ENCODE data around the gene STK36. TPM values are rescaled to one million over a fixed set of nuclear protein-coding genes. Genes with fewer than 3 reads are reported as not detected.

STK36 gene
- polyA plus RNA-seq, 2 of the 4 experiments (the other 2 are of a cell fraction), result 20.6 to 29.9 TPM

GRCh38 chr2:218710687-218711549, 39.0 kb downstream of the STK36 start, which contains the start of gene TTLL4:
Gene TTLL4 (plus strand): TSS chr2:218710835. CDS start chr2:218737677, 26,842 bp downstream.
- Histone ChIP-seq H3K9me3 (no peaks in the 10 kb centered on the region), H3K4me3 (peak within 1 kb of the TSS; percentile 93), H3K4me2 (peak within 1 kb of the TSS; percentile 77), H3K4me1 (peaks cover 10% of the 10 kb centered on the region; the same call in 2 of the 3 replicates), H3K27ac (peak within 1 kb of the TSS; percentile 95 to 98)
- no peak for FAIRE-seq
- ChIA-PET CTCF (interaction anchor here (0.5 to 5.2 kb wide), 37 partner anchors 9 to 269 kb away, joined by 3 to 54 read pairs (median 4); partner anchors contain the start of genes BCS1L, RNF25, STK36 and ZNF142), POLR2A (interaction anchor here (0.6 to 1.6 kb wide), 9 partner anchors 15 to 199 kb away, joined by 3 to 6 read pairs (median 3); partner anchors contain the start of gene PLCD4)
- DNase-seq (ENCODE audit: low read depth in 1 of 2, low spot score in 1 of 2), result peak; percentile 95
- under 1% methylated on average over 53 of the region's 74 CpGs for WGBS (ENCODE audit: missing lambda C conversion rate)
- peak; percentile 97 for ATAC-seq
- no peak for TF ChIP-seq NR3C1 (IDR thresholded peaks at IDR 0.05)
- peak; percentile 50 for TF ChIP-seq KDM5A (IDR thresholded peaks at IDR 0.05)
- no peak for TF ChIP-seq MAZ (IDR thresholded peaks at IDR 0.05; ENCODE audit: borderline replicate concordance, low read depth, low read length)
- TF ChIP-seq ZNF302 (CRISPR knock-in tag; IDR thresholded peaks at IDR 0.05), result no peak
- peak; percentile 88 for TF ChIP-seq MAX (IDR thresholded peaks at IDR 0.05)
- no peak for TF ChIP-seq CBX2 (IDR thresholded peaks at IDR 0.05; ENCODE audit: borderline replicate concordance, low read depth)
- no peak for TF ChIP-seq TP53 (CRISPR knock-in tag; IDR thresholded peaks at IDR 0.05)
- TF ChIP-seq MAFK (IDR thresholded peaks at IDR 0.05; ENCODE audit: partially characterized antibody), result no peak
- TF ChIP-seq KDM1A (IDR thresholded peaks at IDR 0.05; ENCODE audit: low read depth), result no peak
- no peak for TF ChIP-seq POLR2AphosphoS2 (conservative IDR thresholded peaks at IDR 0.05; ENCODE audit: low read length)
- TF ChIP-seq E2F6 (IDR thresholded peaks at IDR 0.05; ENCODE audit: borderline replicate concordance, low read depth), result peak; percentile 57
- TF ChIP-seq TFCP2L1 (CRISPR knock-in tag; IDR thresholded peaks at IDR 0.05), result 0 out of 2 replicates have a peak, but pooled peaks have one; percentile 40
- TF ChIP-seq REST (IDR thresholded peaks at IDR 0.05), result 0 out of 2 replicates have a peak, but pooled peaks have one; percentile 18
- TF ChIP-seq CHD4 (IDR thresholded peaks at IDR 0.05; ENCODE audit: borderline replicate concordance), result no peak
- TF ChIP-seq POLR2A (IDR thresholded peaks at IDR 0.05; ENCODE audit: low read length), result peak; percentile 87
- no peak for TF ChIP-seq ATOH8 (CRISPR knock-in tag; IDR thresholded peaks at IDR 0.05; ENCODE audit: low read depth)
- no peak for TF ChIP-seq JUNB (IDR thresholded peaks at IDR 0.05)
- peak; percentile 58 to 73 for TF ChIP-seq RAD21 (conservative IDR thresholded peaks at IDR 0.05 in 1 of 2, IDR thresholded peaks at IDR 0.05 in 1 of 2)
- peak; percentile 78; the same call in 1 of the 2 replicates for TF ChIP-seq MYC (IDR thresholded peaks at IDR 0.05; ENCODE audit: borderline replicate concordance, low read length)
- no peak for TF ChIP-seq EP300 (IDR thresholded peaks at IDR 0.05)
- TF ChIP-seq BHLHE40 (IDR thresholded peaks at IDR 0.05; ENCODE audit: low read depth, low read length), result peak; percentile 15; the same call in 1 of the 2 replicates
- 0 out of 2 replicates have a peak, but pooled peaks have one; percentile 41 for TF ChIP-seq HOXB5 (CRISPR knock-in tag; IDR thresholded peaks at IDR 0.05)
- TF ChIP-seq HMGXB4 (CRISPR knock-in tag; IDR thresholded peaks at IDR 0.05; ENCODE audit: borderline replicate concordance), result no peak; the same call in 1 of the 2 replicates
- no peak for TF ChIP-seq FOSL2 (IDR thresholded peaks at IDR 0.05)
- no peak for TF ChIP-seq FOSL2 (CRISPR knock-in tag; IDR thresholded peaks at IDR 0.05)
- TF ChIP-seq HEYL (CRISPR knock-in tag; IDR thresholded peaks at IDR 0.05), result no peak
- TF ChIP-seq JUN (IDR thresholded peaks at IDR 0.05), result peak in 1 of 2 experiments; percentile 65; a peak in 2 of 5 replicates
- TF ChIP-seq PBX3 (IDR thresholded peaks at IDR 0.05), result no peak
- no peak for TF ChIP-seq NFE2L2 (conservative IDR thresholded peaks at IDR 0.05; ENCODE audit: low read length)
- TF ChIP-seq EHF (CRISPR knock-in tag; IDR thresholded peaks at IDR 0.05), result no peak
- TF ChIP-seq HOXB13 (CRISPR knock-in tag; IDR thresholded peaks at IDR 0.05; ENCODE audit: low read depth), result no peak
- no peak for TF ChIP-seq ZFP36 (IDR thresholded peaks at IDR 0.05; ENCODE audit: borderline replicate concordance, partially characterized antibody)
- TF ChIP-seq ESRRA (IDR thresholded peaks at IDR 0.05; ENCODE audit: borderline replicate concordance, low read length), result no peak
